A549 (cell line): ENCODE measurements around the gene SGTA.
"Not testable (repeated sequence)": the region's sequence is repeated elsewhere in the genome, so short reads cannot be mapped to it uniquely, and the experiment has no call there.

Source experiments
- BCL3 ChIP-seq: fragments of >200 bp; sonication (Bioruptor Twin); formaldehyde crosslinking; IDR thresholded peaks from 3 replicates; pipeline ENCODE4 v1.6.1; 2016
- CTCF ChIP-seq: fragments of >200 bp; sonication (Bioruptor Twin); formaldehyde crosslinking; IDR thresholded peaks from 3 replicates; pipeline ENCODE4 v1.5.1; 2016
- USF2 ChIP-seq: fragments of 450-650 bp; IDR thresholded peaks from 2 replicates; pipeline ENCODE4 v1.6.1; 2014; ENCODE audit warnings: antibody characterized with exemption
- ZSCAN20 ChIP-seq: fragments of 250-450 bp; sonication (Bioruptor Pico); IDR thresholded peaks from 2 replicates; pipeline ENCODE4 v1.8.0; 2022; ENCODE audit warnings: mild to moderate bottlenecking, moderate library complexity

GRCh38 chr19:2713170-2713569 is 69.9 kb downstream of the SGTA start:
- not testable (repeated sequence) for TF ChIP-seq CTCF, BCL3, ZSCAN20, USF2
